Subcutaneous adipose tissue (tissue), 4 donors: ENCODE measurements around the gene C1orf159. TPM values are rescaled to one million over a fixed set of nuclear protein-coding genes. Genes with fewer than 3 reads are reported as not detected.

Experiments
- total RNA-seq, 4 donors: library from RNA; depleted of rRNA; stranded (reverse); fragments of >200 nt; gene quantifications; one replicate each; pipeline ENCODE4 v1.1.0, GENCODE V29; 2016
- TF ChIP-seq, protein P1 (sequence below): fragments of 450-650 bp; IDR thresholded peaks from one replicate; pipeline ENCODE4 v1.5.1; 2016; ENCODE audit warnings: low read depth, mild to moderate bottlenecking, control low read depth, antibody characterized with exemption, moderate library complexity

The C1orf159 gene
- total RNA-seq, 4 donors from 2014 or later = 3.7 to 14.7 (median 7.2) TPM

DNA sequence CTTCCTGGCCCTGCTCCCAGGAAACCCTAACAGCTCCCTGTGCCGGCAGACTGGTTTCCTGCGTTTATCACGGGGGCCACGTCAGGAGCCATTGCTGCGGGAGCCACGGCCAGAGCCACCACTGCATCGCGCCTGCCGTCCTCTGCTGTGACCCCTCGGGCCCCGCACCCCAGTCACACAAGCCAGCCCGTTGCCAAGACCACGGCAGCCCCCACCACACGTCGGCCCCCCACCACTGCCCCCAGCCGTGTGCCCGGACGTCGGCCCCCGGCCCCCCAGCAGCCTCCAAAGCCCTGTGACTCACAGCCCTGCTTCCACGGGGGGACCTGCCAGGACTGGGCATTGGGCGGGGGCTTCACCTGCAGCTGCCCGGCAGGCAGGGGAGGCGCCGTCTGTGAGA is 67.9 kb downstream of the C1orf159 start:
- TF ChIP-seq, protein P1, sequence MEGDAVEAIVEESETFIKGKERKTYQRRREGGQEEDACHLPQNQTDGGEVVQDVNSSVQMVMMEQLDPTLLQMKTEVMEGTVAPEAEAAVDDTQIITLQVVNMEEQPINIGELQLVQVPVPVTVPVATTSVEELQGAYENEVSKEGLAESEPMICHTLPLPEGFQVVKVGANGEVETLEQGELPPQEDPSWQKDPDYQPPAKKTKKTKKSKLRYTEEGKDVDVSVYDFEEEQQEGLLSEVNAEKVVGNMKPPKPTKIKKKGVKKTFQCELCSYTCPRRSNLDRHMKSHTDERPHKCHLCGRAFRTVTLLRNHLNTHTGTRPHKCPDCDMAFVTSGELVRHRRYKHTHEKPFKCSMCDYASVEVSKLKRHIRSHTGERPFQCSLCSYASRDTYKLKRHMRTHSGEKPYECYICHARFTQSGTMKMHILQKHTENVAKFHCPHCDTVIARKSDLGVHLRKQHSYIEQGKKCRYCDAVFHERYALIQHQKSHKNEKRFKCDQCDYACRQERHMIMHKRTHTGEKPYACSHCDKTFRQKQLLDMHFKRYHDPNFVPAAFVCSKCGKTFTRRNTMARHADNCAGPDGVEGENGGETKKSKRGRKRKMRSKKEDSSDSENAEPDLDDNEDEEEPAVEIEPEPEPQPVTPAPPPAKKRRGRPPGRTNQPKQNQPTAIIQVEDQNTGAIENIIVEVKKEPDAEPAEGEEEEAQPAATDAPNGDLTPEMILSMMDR = no peak

DNA sequence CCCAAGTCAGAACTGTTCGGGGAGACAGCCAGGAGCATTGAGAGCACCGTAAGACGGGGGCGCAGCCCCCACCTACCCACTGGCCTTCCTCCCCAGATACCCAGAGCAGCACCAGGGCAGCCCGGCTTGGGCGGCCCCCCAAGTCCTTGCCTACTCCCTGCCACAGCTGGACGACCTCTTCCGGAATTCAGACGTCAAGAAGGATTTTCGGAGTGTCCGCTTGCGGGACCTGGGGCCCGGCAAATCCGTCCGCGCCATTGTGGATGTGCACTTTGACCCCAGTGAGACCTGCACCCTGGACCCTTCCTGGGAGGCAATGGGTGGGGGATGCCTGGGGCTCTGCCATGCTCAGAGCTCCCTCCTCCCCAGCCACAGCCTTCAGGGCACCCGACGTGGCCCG is 68.5 kb downstream of the C1orf159 start:
- TF ChIP-seq, protein P1 = no peak

DNA sequence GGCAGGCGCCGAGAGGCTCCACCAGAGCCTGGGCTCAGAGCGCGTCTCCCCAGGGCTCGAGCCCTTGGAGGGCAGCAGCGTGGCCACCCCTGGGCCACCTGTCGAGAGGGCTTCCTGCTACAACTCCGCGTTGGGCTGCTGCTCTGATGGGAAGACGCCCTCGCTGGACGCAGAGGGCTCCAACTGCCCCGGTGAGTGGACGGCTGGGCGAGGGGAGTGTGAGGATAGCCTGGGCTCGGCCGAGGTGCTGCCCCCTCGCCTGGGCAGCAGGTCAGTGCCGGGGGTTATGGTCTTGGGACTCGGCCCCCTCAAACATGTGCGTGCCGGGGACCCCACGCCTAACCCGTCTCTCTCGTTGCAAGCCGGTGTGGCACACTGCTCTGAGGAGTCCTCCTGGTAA is 69.1 kb downstream of the C1orf159 start:
- TF ChIP-seq, protein P1 = no peak

DNA sequence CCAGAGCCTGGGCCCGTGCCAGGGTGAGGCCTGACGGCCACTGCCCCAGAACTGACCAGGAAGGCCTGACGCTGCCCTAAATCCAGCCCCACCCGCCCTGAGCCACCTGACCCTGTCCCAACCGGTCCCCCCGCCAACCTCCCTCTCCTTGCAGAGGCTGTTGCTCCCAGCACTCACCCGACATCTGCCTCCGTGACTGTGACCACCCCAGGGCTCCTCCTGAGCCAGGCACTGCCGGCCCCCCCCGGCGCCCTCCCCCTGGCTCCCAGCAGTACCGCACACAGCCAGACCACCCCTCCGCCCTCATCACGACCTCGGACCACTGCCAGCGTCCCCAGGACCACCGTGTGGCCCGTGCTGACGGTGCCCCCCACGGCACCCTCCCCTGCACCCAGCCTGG is 69.6 kb downstream of the C1orf159 start:
- TF ChIP-seq, protein P1 = no peak

DNA sequence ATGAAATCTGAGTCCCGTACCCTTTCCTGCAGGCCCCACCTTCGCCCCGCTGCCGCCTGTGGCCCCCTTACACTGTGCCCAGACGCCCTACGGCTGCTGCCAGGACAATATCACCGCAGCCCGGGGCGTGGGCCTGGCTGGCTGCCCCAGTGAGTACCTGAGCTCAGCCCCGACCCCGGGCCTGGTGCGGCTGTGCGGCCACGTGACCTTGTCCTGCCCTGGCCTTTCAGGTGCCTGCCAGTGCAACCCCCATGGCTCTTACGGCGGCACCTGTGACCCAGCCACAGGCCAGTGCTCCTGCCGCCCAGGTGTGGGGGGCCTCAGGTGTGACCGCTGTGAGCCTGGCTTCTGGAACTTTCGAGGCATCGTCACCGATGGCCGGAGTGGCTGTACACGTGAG is 70.8 kb downstream of the C1orf159 start:
- TF ChIP-seq, protein P1 = no peak

DNA sequence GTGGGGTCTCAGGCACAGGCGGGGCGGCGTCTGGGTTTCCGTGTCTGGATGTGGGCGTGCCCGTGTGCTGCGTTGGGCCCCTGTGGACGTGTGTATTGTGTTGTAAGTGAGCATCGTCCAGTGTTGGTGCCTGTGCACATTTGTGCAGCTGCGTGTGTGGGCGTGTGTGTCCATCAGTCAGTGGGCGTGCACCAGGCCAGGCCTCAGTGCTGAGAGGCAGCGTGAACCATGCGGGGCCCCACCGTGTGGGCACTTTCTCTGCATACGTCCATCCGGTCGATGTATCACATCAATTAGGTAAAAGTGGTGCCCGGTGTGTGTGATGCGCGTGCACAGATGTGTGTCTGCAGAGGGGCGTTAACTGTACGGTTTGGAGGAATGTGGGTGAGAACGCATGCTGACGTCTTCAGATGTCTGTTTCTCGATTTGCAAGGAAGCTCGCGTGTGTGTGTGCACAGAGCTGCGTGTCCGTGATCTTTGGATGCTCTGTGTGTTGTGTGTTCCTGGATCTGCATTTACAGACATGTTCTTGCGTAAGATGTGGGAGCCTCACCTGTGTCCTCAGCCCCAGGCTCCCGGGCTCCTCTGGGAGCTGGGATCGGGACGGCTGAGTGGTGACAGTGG is 71.3 kb downstream of the C1orf159 start:
- TF ChIP-seq, protein P1 = no peak

DNA sequence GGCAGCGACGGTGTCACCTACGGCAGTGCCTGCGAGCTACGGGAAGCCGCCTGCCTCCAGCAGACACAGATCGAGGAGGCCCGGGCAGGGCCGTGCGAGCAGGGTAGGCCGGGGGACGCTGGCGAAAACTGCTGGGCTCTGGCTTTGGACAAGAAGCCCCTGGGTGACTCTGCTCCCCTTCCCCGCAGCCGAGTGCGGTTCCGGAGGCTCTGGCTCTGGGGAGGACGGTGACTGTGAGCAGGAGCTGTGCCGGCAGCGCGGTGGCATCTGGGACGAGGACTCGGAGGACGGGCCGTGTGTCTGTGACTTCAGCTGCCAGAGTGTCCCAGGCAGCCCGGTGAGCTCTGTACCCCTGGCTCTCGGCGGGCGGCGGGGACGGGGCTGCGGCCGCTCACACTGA is 72.0 kb downstream of the C1orf159 start:
- TF ChIP-seq, protein P1 = no peak
